CD14-positive monocyte (primary cell): ENCODE data around the gene PANX2. TPM values are rescaled to one million over a fixed set of nuclear protein-coding genes. Genes with fewer than 3 reads are reported as not detected.

Experiments used
- DNase-seq, 3 donors: peaks; one replicate each; pipeline ENCODE4 v3.0.0-alpha.2; 2011 to 2022
- H2AFZ ChIP-seq: 2 replicates; pipeline ENCODE4 v1.6.0; 2012; ENCODE audit warnings: mild to moderate bottlenecking, low read depth, low read length, inconsistent platforms; ENCODE audit not compliant: insufficient read depth, poor library complexity, severe bottlenecking
- H3K27ac ChIP-seq, 2 donors: 1 replicate in 1 of 2; 2 replicates in 1 of 2; pipeline ENCODE4 v1.5.1; 2012 to 2013; ENCODE audit warnings: low read length in 2 of 2, control low read depth in 1 of 2, inconsistent platforms in 1 of 2, low read depth in 1 of 2, mild to moderate bottlenecking in 1 of 2
- H3K27me3 ChIP-seq, 2 donors: one replicate each; pipeline versions ENCODE4 v1.6.0 to v1.6.1; 2011 to 2013; ENCODE audit warnings: low read length in 2 of 2; ENCODE audit not compliant: control insufficient read depth in 2 of 2, insufficient read depth in 2 of 2
- H3K36me3 ChIP-seq, 2 donors: replicated peaks in 1 of 2; 1 replicate in 1 of 2; 2 replicates in 1 of 2; pipeline versions ENCODE4 v1.5.1 to v1.6.1; 2012 to 2013; ENCODE audit warnings: low read length in 2 of 2, control low read depth in 1 of 2, inconsistent platforms in 1 of 2, mild to moderate bottlenecking in 1 of 2; ENCODE audit not compliant: insufficient read depth in 2 of 2, control insufficient read depth in 1 of 2
- H3K4me1 ChIP-seq, 2 donors: 1 replicate in 1 of 2; 2 replicates in 1 of 2; pipeline versions ENCODE4 v1.5.1 to v1.6.1; 2012 to 2013; ENCODE audit warnings: low read length in 2 of 2, control low read depth in 1 of 2, inconsistent platforms in 1 of 2, mild to moderate bottlenecking in 1 of 2, moderate library complexity in 1 of 2; ENCODE audit not compliant: insufficient read depth in 2 of 2, control insufficient read depth in 1 of 2
- H3K4me2 ChIP-seq: replicated peaks from 2 replicates; pipeline ENCODE3; 2012; ENCODE audit warnings: low read length, moderate library complexity, mild to moderate bottlenecking; ENCODE audit not compliant: poor library complexity, severe bottlenecking; ENCODE audit errors: extremely low read depth
- H3K4me3 ChIP-seq, 3 experiments: fragments of 200-600 bp in 1 of 3; sonication (generic) in 1 of 3; replicated peaks in 1 of 3; 1 replicate in 2 of 3; 2 replicates in 1 of 3; pipeline ENCODE4 v1.5.1; 2011 to 2013; ENCODE audit warnings: low read length in 3 of 3, mild to moderate bottlenecking in 3 of 3, control low read depth in 2 of 3, low read depth in 2 of 3, inconsistent platforms in 1 of 3, moderate library complexity in 1 of 3
- H3K79me2 ChIP-seq: 2 replicates; pipeline ENCODE4 v1.6.0; 2012; ENCODE audit warnings: mild to moderate bottlenecking, control low read depth, inconsistent platforms, low read length, moderate library complexity; ENCODE audit not compliant: insufficient read depth
- H3K9ac ChIP-seq: 2 replicates; pipeline ENCODE4 v1.6.0; 2017; ENCODE audit warnings: low read length, mild to moderate bottlenecking; ENCODE audit not compliant: insufficient read depth, poor library complexity, severe bottlenecking
- H3K9me3 ChIP-seq, 2 donors: replicated peaks in 1 of 2; 1 replicate in 1 of 2; 2 replicates in 1 of 2; pipeline versions ENCODE4 v1.5.1 to v1.6.1; 2012 to 2013; ENCODE audit warnings: low read length in 2 of 2, control low read depth in 1 of 2; ENCODE audit not compliant: control insufficient read depth in 1 of 2, insufficient read depth in 1 of 2
- H4K20me1 ChIP-seq: 2 replicates; pipeline ENCODE4 v1.6.0; 2012; ENCODE audit warnings: mild to moderate bottlenecking, low read length, control low read depth, moderate library complexity; ENCODE audit not compliant: insufficient read depth
- H3K27ac Mint-ChIP-seq, 7 donors: one replicate each; pipeline ENCODE4 v1.8.0; 2020; ENCODE audit warnings: mild to moderate bottlenecking in 7 of 7, mixed read lengths in 7 of 7, moderate library complexity in 6 of 7, inconsistent platforms in 2 of 7
- H3K27me3 Mint-ChIP-seq, 3 donors: one replicate each; pipeline ENCODE4 v1.8.0; 2021 to 2022; ENCODE audit warnings: low read depth in 3 of 3, mild to moderate bottlenecking in 3 of 3, mixed read lengths in 3 of 3, moderate library complexity in 3 of 3, inconsistent platforms in 1 of 3
- H3K36me3 Mint-ChIP-seq, 2 donors: one replicate each; pipeline ENCODE4 v1.8.0; 2020; ENCODE audit warnings: mixed read lengths in 2 of 2, inconsistent platforms in 1 of 2, mild to moderate bottlenecking in 1 of 2
- H3K4me1 Mint-ChIP-seq: one replicate; pipeline ENCODE4 v1.8.0; 2020; ENCODE audit warnings: mild to moderate bottlenecking, mixed read lengths
- H3K4me3 Mint-ChIP-seq, 2 donors: one replicate each; pipeline ENCODE4 v1.8.0; 2020; ENCODE audit warnings: mild to moderate bottlenecking in 2 of 2, mixed read lengths in 2 of 2, moderate library complexity in 1 of 2
- H3K9me3 Mint-ChIP-seq, 7 donors: one replicate each; pipeline ENCODE4 v1.8.0; 2020 to 2022; ENCODE audit warnings: mixed read lengths in 7 of 7, mild to moderate bottlenecking in 6 of 7, moderate library complexity in 6 of 7, inconsistent platforms in 2 of 7
- WGBS: methylation state at CpG from one replicate; pipeline ENCODE4 v1.1.5; 2013; ENCODE audit warnings: missing lambda C conversion rate; ENCODE audit not compliant: insufficient coverage; 5-methylcytosine and 5-hydroxymethylcytosine counted together
- intact Hi-C, 2 donors: fragments of 100-400 bp; cut with micrococcal nuclease; formaldehyde crosslinking; loops; one replicate each; pipeline versions ENCODE4 v1.15.0 to v1.15.1; 2023
- polyA plus RNA-seq, 3 donors: library from polyadenylated mRNA; depleted of rRNA in 1 of 3; unstranded in 2 of 3; stranded (reverse) in 1 of 3; fragments of 300-500 nt in 2 of 3; fragments of >200 nt in 1 of 3; fragmentation: Illumina TruSeq in 2 of 3; gene quantifications; 1 replicate in 2 of 3; 2 replicates in 1 of 3; pipeline ENCODE4 v1.2.3, GENCODE V29; 2012 to 2021
- TF ChIP-seq, protein P1 (sequence below): fragments of 200-600 bp; IDR thresholded peaks from one replicate; pipeline ENCODE4 v1.8.0; 2022; ENCODE audit warnings: antibody characterized with exemption, mild to moderate bottlenecking

The PANX2 gene
- polyA plus RNA-seq, 3 donors = 0.05 to 6.0 TPM; not detected in 1

DNA sequence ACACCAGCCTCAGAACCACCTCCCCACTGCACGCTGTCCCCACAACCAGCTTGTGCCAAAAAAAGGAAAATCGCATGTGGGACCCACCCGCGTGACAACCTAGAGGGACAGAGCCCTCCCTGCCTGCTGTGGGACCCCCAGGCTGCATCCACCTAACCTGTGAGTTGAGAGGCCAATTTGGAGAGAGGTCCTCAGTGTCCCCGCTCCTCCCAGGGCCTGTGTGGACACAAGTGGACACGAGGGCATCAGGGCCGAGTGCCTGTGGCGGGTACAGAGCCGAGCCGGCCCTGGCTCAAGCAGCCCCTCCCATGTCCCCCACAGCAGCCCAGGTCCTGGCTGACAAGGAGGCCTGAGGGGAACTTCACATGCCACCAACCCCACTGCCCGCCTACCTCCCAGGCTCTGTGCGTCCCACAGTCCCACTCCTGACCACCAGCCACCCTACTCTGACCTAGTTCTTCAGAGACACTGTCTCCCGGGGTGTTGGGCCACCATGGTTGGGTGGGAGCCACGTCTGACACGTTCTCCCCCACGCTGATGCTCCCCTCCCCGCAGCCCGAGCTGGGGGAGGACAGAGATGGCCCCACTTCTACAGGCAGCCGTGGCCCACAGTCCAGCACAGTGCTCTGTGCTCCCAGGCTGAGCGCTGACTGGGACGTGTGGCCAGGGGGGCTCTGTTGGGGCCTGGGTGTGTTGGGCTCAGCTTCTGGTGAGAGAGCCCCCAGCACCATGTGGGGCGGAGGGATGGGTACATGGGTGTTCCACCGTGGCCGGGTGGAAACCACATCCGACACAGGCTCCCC is 49.5 kb downstream of the PANX2 start:
- H3K9me3 ChIP-seq = no peaks in the 10 kb centered on the region
- peaks cover 57% of the 10 kb centered on the region for H4K20me1 ChIP-seq
- Mint-ChIP-seq H3K27ac (peak overlapping the region in 1 of 7 donors; percentile 56), H3K4me3 (no peak overlapping the region), H3K27me3 (no peaks in the 10 kb centered on the region), H3K36me3 (peaks cover 63 to 91% of the 10 kb centered on the region in 2 donors), H3K4me1 (peaks cover 6% of the 10 kb centered on the region), H3K9me3 (no peaks in the 10 kb centered on the region)
- H3K79me2 ChIP-seq = peaks cover 10% of the 10 kb centered on the region
- no peak overlapping the region for H3K4me3 ChIP-seq
- WGBS = 80% methylated on average over 15 of the region's 25 CpGs
- peaks cover 83 to 86% of the 10 kb centered on the region in 2 donors for H3K36me3 ChIP-seq
- no peak overlapping the region for H3K27ac ChIP-seq
- TF ChIP-seq, protein P1, sequence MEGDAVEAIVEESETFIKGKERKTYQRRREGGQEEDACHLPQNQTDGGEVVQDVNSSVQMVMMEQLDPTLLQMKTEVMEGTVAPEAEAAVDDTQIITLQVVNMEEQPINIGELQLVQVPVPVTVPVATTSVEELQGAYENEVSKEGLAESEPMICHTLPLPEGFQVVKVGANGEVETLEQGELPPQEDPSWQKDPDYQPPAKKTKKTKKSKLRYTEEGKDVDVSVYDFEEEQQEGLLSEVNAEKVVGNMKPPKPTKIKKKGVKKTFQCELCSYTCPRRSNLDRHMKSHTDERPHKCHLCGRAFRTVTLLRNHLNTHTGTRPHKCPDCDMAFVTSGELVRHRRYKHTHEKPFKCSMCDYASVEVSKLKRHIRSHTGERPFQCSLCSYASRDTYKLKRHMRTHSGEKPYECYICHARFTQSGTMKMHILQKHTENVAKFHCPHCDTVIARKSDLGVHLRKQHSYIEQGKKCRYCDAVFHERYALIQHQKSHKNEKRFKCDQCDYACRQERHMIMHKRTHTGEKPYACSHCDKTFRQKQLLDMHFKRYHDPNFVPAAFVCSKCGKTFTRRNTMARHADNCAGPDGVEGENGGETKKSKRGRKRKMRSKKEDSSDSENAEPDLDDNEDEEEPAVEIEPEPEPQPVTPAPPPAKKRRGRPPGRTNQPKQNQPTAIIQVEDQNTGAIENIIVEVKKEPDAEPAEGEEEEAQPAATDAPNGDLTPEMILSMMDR = no peak
- intact Hi-C loops = no loop called here
- DNase-seq = no peak
- H3K4me2 ChIP-seq = no peak overlapping the region
- no peak overlapping the region for H3K9ac ChIP-seq
- H3K27me3 ChIP-seq = no peaks in the 10 kb centered on the region
- no peak overlapping the region for H2AFZ ChIP-seq
- H3K4me1 ChIP-seq = peaks cover 0 to 9% of the 10 kb centered on the region in 2 donors

DNA sequence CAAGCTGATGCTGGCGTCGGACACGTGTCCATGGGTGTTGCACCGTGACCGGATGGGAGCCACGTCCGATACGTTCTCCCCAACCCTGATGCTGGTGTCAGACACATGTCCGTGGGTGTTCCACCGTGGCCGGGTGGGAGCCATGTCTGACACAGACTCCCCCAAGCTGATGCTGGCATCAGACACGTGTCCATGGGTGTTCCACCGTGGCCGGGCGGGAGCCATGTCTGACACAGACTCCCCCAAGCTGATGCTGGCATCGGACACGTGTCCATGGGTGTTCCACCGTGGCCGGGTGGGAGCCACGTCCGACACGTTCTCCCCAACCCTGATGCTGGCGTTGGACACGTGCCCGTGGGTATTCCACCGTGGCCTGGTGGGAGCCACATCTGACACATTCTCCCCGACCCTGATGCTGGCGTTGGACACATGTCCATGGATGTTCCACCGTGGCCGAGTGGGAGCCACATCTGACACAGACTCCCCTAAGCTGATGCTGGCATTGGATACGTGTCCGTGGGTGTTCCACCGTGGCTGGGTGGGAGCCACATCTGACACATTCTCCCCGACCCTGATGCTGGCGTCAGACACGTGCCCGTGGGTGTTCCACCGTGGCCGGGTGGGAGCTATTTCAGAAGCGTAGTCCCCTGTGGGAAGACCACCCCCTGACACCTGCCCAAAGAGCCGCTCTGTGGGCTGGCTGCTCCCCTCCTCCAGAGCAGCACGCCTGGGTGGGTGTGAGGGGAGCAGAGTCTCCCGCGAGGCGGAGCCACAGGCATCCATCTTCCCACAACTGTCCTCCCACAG is 50.3 kb downstream of the PANX2 start:
- Histone ChIP-seq H3K79me2 (peaks cover 4% of the 10 kb centered on the region), H3K4me1 (peaks cover 0 to 9% of the 10 kb centered on the region in 2 donors), H3K9me3 (no peaks in the 10 kb centered on the region), H4K20me1 (peaks cover 49% of the 10 kb centered on the region), H2AFZ (no peak overlapping the region), H3K4me2 (no peak overlapping the region), H3K36me3 (peaks cover 83 to 85% of the 10 kb centered on the region in 2 donors), H3K4me3 (no peak overlapping the region), H3K27ac (no peak overlapping the region), H3K27me3 (no peaks in the 10 kb centered on the region), H3K9ac (no peak overlapping the region)
- TF ChIP-seq, protein P1 = no peak
- H3K4me3 Mint-ChIP-seq = no peak overlapping the region
- H3K36me3 Mint-ChIP-seq = peaks cover 64 to 92% of the 10 kb centered on the region in 2 donors
- no peak overlapping the region for H3K27ac Mint-ChIP-seq
- H3K9me3 Mint-ChIP-seq = no peaks in the 10 kb centered on the region
- 95% methylated on average over 40 of the region's 45 CpGs for WGBS
- intact Hi-C loops = no loop called here
- peaks cover 6% of the 10 kb centered on the region for H3K4me1 Mint-ChIP-seq
- H3K27me3 Mint-ChIP-seq = no peaks in the 10 kb centered on the region
- DNase-seq = no peak
